ENCODE data around the gene FAM98B.

The FAM98B gene

GRCh38 chr15:38474155-38474757, 20.3 kb downstream of the FAM98B start:
- TF ChIP-seq CTCF (IDR thresholded peaks at IDR 0.05; ENCODE audit: low read length, missing control alignments) = peak; percentile 82
- peak; percentile 81 for DNase-seq (ENCODE audit: low read depth)
- no peak overlapping the region for H3K4me3 ChIP-seq (replicated peaks; ENCODE audit: low read depth, low read length)

GRCh38 chr15:38475361-38475760, 21.4 kb downstream of the FAM98B start:
- no peak for TF ChIP-seq CTCF (IDR thresholded peaks at IDR 0.05; ENCODE audit: low read length, missing control alignments)
- DNase-seq (ENCODE audit: low read depth) = no peak
- no peak overlapping the region for H3K4me3 ChIP-seq (replicated peaks; ENCODE audit: low read depth, low read length)

GRCh38 chr15:38476120-38476519, 22.2 kb downstream of the FAM98B start:
- no peak overlapping the region for H3K4me3 ChIP-seq (replicated peaks; ENCODE audit: low read depth, low read length)
- no peak for DNase-seq (ENCODE audit: low read depth)
- TF ChIP-seq CTCF (IDR thresholded peaks at IDR 0.05; ENCODE audit: low read length, missing control alignments) = no peak

GRCh38 chr15:38477637-38478036, 23.7 kb downstream of the FAM98B start:
- H3K4me3 ChIP-seq (replicated peaks; ENCODE audit: low read depth, low read length) = no peak overlapping the region
- no peak for DNase-seq (ENCODE audit: low read depth)
- TF ChIP-seq CTCF (IDR thresholded peaks at IDR 0.05; ENCODE audit: low read length, missing control alignments) = no peak

- DNase-seq (ENCODE audit: low read depth) = no peak
- no peak overlapping the region for H3K4me3 ChIP-seq (replicated peaks; ENCODE audit: low read depth, low read length)
- no peak for TF ChIP-seq CTCF (IDR thresholded peaks at IDR 0.05; ENCODE audit: low read length, missing control alignments)
Observed at GRCh38 chr15:38479266-38479665, 25.3 kb downstream of the FAM98B start.

- H3K4me3 ChIP-seq (replicated peaks; ENCODE audit: low read depth, low read length) = no peak overlapping the region
- no peak for TF ChIP-seq CTCF (IDR thresholded peaks at IDR 0.05; ENCODE audit: low read length, missing control alignments)
- no peak for DNase-seq (ENCODE audit: low read depth)
Observed at GRCh38 chr15:38479756-38480155, 25.8 kb downstream of the FAM98B start.

GRCh38 chr15:38481113-38481512, 27.2 kb downstream of the FAM98B start:
- TF ChIP-seq CTCF (IDR thresholded peaks at IDR 0.05; ENCODE audit: low read length, missing control alignments) = no peak
- DNase-seq (ENCODE audit: low read depth) = no peak

More at GRCh38 chr15:38481113-38481512, 27.2 kb downstream of the FAM98B start:
- no peak overlapping the region for H3K4me3 ChIP-seq (replicated peaks; ENCODE audit: low read depth, low read length)

Data from fibroblast of pulmonary artery (primary cell).